Measurements from ENCODE around the gene INPP5A.
A peak's percentile ranks its signal among the peaks of the same experiment; 100 is the strongest.

Gene INPP5A

GRCh38 chr10:132732518-132732917, 194.9 kb downstream of the INPP5A start:
- H3K9me3 ChIP-seq (ENCODE audit: insufficient read depth, low read length), result no peaks in the 10 kb centered on the region
- peaks cover 5% of the 10 kb centered on the region for H3K36me3 ChIP-seq (ENCODE audit: insufficient read depth, insufficient read length, low read length)
- no peak overlapping the region for H3K9ac ChIP-seq (ENCODE audit: insufficient read length, low read depth)
- TF ChIP-seq YY1 (IDR thresholded peaks at IDR 0.05; ENCODE audit: insufficient read depth, insufficient read length) (no peak), SUZ12 (IDR thresholded peaks at IDR 0.05; ENCODE audit: extremely low read depth, insufficient read depth, insufficient read length) (no peak), ZNF274 (IDR thresholded peaks at IDR 0.05; ENCODE audit: low read depth, low read length) (no peak)
- peaks cover 14% of the 10 kb centered on the region for H3K4me1 ChIP-seq (ENCODE audit: insufficient read depth, insufficient read length)
- no peak for DNase-seq (ENCODE audit: low read depth, low spot score)
- H3K4me3 ChIP-seq (ENCODE audit: insufficient read length, low read depth), result no peak overlapping the region
- no peaks in the 10 kb centered on the region for H3K27me3 ChIP-seq (ENCODE audit: insufficient read depth, insufficient read length)

- DNase-seq (ENCODE audit: low read depth, low spot score), result no peak
- no peak overlapping the region for H3K9ac ChIP-seq (ENCODE audit: insufficient read length, low read depth)
- no peaks in the 10 kb centered on the region for H3K27me3 ChIP-seq (ENCODE audit: insufficient read depth, insufficient read length)
- peaks cover 2% of the 10 kb centered on the region for H3K36me3 ChIP-seq (ENCODE audit: insufficient read depth, insufficient read length, low read length)
- H3K4me1 ChIP-seq (ENCODE audit: insufficient read depth, insufficient read length), result peaks cover 14% of the 10 kb centered on the region
- no peaks in the 10 kb centered on the region for H3K9me3 ChIP-seq (ENCODE audit: insufficient read depth, low read length)
- TF ChIP-seq SUZ12 (IDR thresholded peaks at IDR 0.05; ENCODE audit: extremely low read depth, insufficient read depth, insufficient read length), result no peak
- TF ChIP-seq YY1 (IDR thresholded peaks at IDR 0.05; ENCODE audit: insufficient read depth, insufficient read length), result no peak
- TF ChIP-seq ZNF274 (IDR thresholded peaks at IDR 0.05; ENCODE audit: low read depth, low read length), result no peak
- no peak overlapping the region for H3K4me3 ChIP-seq (ENCODE audit: insufficient read length, low read depth)
Observed at GRCh38 chr10:132733926-132734325, 196.3 kb downstream of the INPP5A start.

- Histone ChIP-seq H3K36me3 (ENCODE audit: insufficient read depth, insufficient read length, low read length) (peaks cover 2% of the 10 kb centered on the region), H3K9me3 (ENCODE audit: insufficient read depth, low read length) (no peaks in the 10 kb centered on the region), H3K4me3 (ENCODE audit: insufficient read length, low read depth) (no peak overlapping the region), H3K27me3 (ENCODE audit: insufficient read depth, insufficient read length) (no peaks in the 10 kb centered on the region), H3K9ac (ENCODE audit: insufficient read length, low read depth) (no peak overlapping the region), H3K4me1 (ENCODE audit: insufficient read depth, insufficient read length) (peaks cover 14% of the 10 kb centered on the region)
- DNase-seq (ENCODE audit: low read depth, low spot score), result no peak
- TF ChIP-seq YY1 (IDR thresholded peaks at IDR 0.05; ENCODE audit: insufficient read depth, insufficient read length), result no peak
- TF ChIP-seq SUZ12 (IDR thresholded peaks at IDR 0.05; ENCODE audit: extremely low read depth, insufficient read depth, insufficient read length), result no peak
- TF ChIP-seq ZNF274 (IDR thresholded peaks at IDR 0.05; ENCODE audit: low read depth, low read length), result no peak
Observed at GRCh38 chr10:132735341-132735775, 197.8 kb downstream of the INPP5A start.

GRCh38 chr10:132735923-132736391, 198.4 kb downstream of the INPP5A start:
- no peak overlapping the region for H3K4me3 ChIP-seq (ENCODE audit: insufficient read length, low read depth)
- H3K4me1 ChIP-seq (ENCODE audit: insufficient read depth, insufficient read length), result peaks cover 14% of the 10 kb centered on the region
- peak overlapping the region; percentile 10 for H3K9ac ChIP-seq (ENCODE audit: insufficient read length, low read depth)
- H3K9me3 ChIP-seq (ENCODE audit: insufficient read depth, low read length), result no peaks in the 10 kb centered on the region
- no peaks in the 10 kb centered on the region for H3K27me3 ChIP-seq (ENCODE audit: insufficient read depth, insufficient read length)
- no peak for DNase-seq (ENCODE audit: low read depth, low spot score)
- peaks cover 2% of the 10 kb centered on the region for H3K36me3 ChIP-seq (ENCODE audit: insufficient read depth, insufficient read length, low read length)
- no peak for TF ChIP-seq YY1 (IDR thresholded peaks at IDR 0.05; ENCODE audit: insufficient read depth, insufficient read length)
- TF ChIP-seq ZNF274 (IDR thresholded peaks at IDR 0.05; ENCODE audit: low read depth, low read length), result no peak
- no peak for TF ChIP-seq SUZ12 (IDR thresholded peaks at IDR 0.05; ENCODE audit: extremely low read depth, insufficient read depth, insufficient read length)

- no peaks in the 10 kb centered on the region for H3K27me3 ChIP-seq (ENCODE audit: insufficient read depth, insufficient read length)
- TF ChIP-seq SUZ12 (IDR thresholded peaks at IDR 0.05; ENCODE audit: extremely low read depth, insufficient read depth, insufficient read length) (no peak), YY1 (IDR thresholded peaks at IDR 0.05; ENCODE audit: insufficient read depth, insufficient read length) (no peak), ZNF274 (IDR thresholded peaks at IDR 0.05; ENCODE audit: low read depth, low read length) (no peak)
- peaks cover 2% of the 10 kb centered on the region for H3K36me3 ChIP-seq (ENCODE audit: insufficient read depth, insufficient read length, low read length)
- no peak for DNase-seq (ENCODE audit: low read depth, low spot score)
- no peak overlapping the region for H3K4me3 ChIP-seq (ENCODE audit: insufficient read length, low read depth)
- H3K9ac ChIP-seq (ENCODE audit: insufficient read length, low read depth), result no peak overlapping the region
- H3K9me3 ChIP-seq (ENCODE audit: insufficient read depth, low read length), result no peaks in the 10 kb centered on the region
- H3K4me1 ChIP-seq (ENCODE audit: insufficient read depth, insufficient read length), result peaks cover 19% of the 10 kb centered on the region
Observed at GRCh38 chr10:132737390-132738048, 199.9 kb downstream of the INPP5A start.

GRCh38 chr10:132738454-132739224, 201.1 kb downstream of the INPP5A start:
- H3K36me3 ChIP-seq (ENCODE audit: insufficient read depth, insufficient read length, low read length), result peaks cover 2% of the 10 kb centered on the region
- H3K9ac ChIP-seq (ENCODE audit: insufficient read length, low read depth), result no peak overlapping the region
- no peaks in the 10 kb centered on the region for H3K9me3 ChIP-seq (ENCODE audit: insufficient read depth, low read length)
- DNase-seq (ENCODE audit: low read depth, low spot score), result no peak
- H3K4me1 ChIP-seq (ENCODE audit: insufficient read depth, insufficient read length), result peaks cover 27% of the 10 kb centered on the region
- H3K4me3 ChIP-seq (ENCODE audit: insufficient read length, low read depth), result no peak overlapping the region
- TF ChIP-seq YY1 (IDR thresholded peaks at IDR 0.05; ENCODE audit: insufficient read depth, insufficient read length) (no peak), ZNF274 (IDR thresholded peaks at IDR 0.05; ENCODE audit: low read depth, low read length) (no peak), SUZ12 (IDR thresholded peaks at IDR 0.05; ENCODE audit: extremely low read depth, insufficient read depth, insufficient read length) (no peak)
- no peaks in the 10 kb centered on the region for H3K27me3 ChIP-seq (ENCODE audit: insufficient read depth, insufficient read length)

GRCh38 chr10:132739225-132739613, 201.6 kb downstream of the INPP5A start:
- H3K27me3 ChIP-seq (ENCODE audit: insufficient read depth, insufficient read length), result no peaks in the 10 kb centered on the region
- no peak for DNase-seq (ENCODE audit: low read depth, low spot score)
- H3K9ac ChIP-seq (ENCODE audit: insufficient read length, low read depth), result no peak overlapping the region
- peaks cover 2% of the 10 kb centered on the region for H3K36me3 ChIP-seq (ENCODE audit: insufficient read depth, insufficient read length, low read length)
- H3K4me3 ChIP-seq (ENCODE audit: insufficient read length, low read depth), result no peak overlapping the region
- TF ChIP-seq SUZ12 (IDR thresholded peaks at IDR 0.05; ENCODE audit: extremely low read depth, insufficient read depth, insufficient read length) (no peak), ZNF274 (IDR thresholded peaks at IDR 0.05; ENCODE audit: low read depth, low read length) (no peak), YY1 (IDR thresholded peaks at IDR 0.05; ENCODE audit: insufficient read depth, insufficient read length) (no peak)
- H3K4me1 ChIP-seq (ENCODE audit: insufficient read depth, insufficient read length), result peaks cover 28% of the 10 kb centered on the region
- H3K9me3 ChIP-seq (ENCODE audit: insufficient read depth, low read length), result no peaks in the 10 kb centered on the region
